Parathyroid adenoma (tissue), 2 donors: Measurements from ENCODE around the gene MTMR12.

Source experiments
- H2AFZ ChIP-seq: fragments of 300-600 bp; sonication (generic); one replicate; pipeline ENCODE4 v1.7.0; 2017; ENCODE audit warnings: antibody characterized with exemption, mild to moderate bottlenecking
- H3K27ac ChIP-seq: fragments of 300-600 bp; sonication (generic); one replicate; pipeline ENCODE4 v1.7.0; 2017
- H3K27me3 ChIP-seq: fragments of 300-600 bp; sonication (generic); one replicate; pipeline ENCODE4 v1.7.0; 2017; ENCODE audit warnings: low read length; ENCODE audit not compliant: control insufficient read depth, insufficient read depth
- H3K36me3 ChIP-seq: fragments of 300-600 bp; sonication (generic); one replicate; pipeline ENCODE4 v1.7.0; 2017; ENCODE audit warnings: low read length; ENCODE audit not compliant: control insufficient read depth, insufficient read depth
- H3K4me1 ChIP-seq: fragments of 300-600 bp; sonication (generic); one replicate; pipeline ENCODE4 v1.7.0; 2017; ENCODE audit warnings: control low read depth
- H3K4me2 ChIP-seq: fragments of 300-600 bp; sonication (generic); one replicate; pipeline ENCODE4 v1.7.0; 2017; ENCODE audit warnings: low read length
- H3K4me3 ChIP-seq: fragments of 300-600 bp; sonication (generic); one replicate; pipeline ENCODE4 v1.7.0; 2017; ENCODE audit warnings: low read depth, low read length
- H3K79me2 ChIP-seq: fragments of 300-600 bp; sonication (generic); one replicate; pipeline ENCODE4 v1.7.0; 2017; ENCODE audit warnings: control low read depth
- H3K9ac ChIP-seq: fragments of 300-600 bp; sonication (generic); one replicate; pipeline ENCODE4 v1.7.0; 2017; ENCODE audit warnings: mild to moderate bottlenecking
- H3K9me3 ChIP-seq: fragments of 300-600 bp; sonication (generic); one replicate; pipeline ENCODE4 v1.7.0; 2017; ENCODE audit warnings: low read length; ENCODE audit not compliant: control insufficient read depth
- CTCF ChIP-seq: fragments of 300-600 bp; sonication (generic); IDR thresholded peaks from one replicate; pipeline ENCODE4 v1.7.0; 2017; ENCODE audit warnings: antibody characterized with exemption, mild to moderate bottlenecking
- donor health status: primary hyperparathyroidism.

The MTMR12 gene

DNA sequence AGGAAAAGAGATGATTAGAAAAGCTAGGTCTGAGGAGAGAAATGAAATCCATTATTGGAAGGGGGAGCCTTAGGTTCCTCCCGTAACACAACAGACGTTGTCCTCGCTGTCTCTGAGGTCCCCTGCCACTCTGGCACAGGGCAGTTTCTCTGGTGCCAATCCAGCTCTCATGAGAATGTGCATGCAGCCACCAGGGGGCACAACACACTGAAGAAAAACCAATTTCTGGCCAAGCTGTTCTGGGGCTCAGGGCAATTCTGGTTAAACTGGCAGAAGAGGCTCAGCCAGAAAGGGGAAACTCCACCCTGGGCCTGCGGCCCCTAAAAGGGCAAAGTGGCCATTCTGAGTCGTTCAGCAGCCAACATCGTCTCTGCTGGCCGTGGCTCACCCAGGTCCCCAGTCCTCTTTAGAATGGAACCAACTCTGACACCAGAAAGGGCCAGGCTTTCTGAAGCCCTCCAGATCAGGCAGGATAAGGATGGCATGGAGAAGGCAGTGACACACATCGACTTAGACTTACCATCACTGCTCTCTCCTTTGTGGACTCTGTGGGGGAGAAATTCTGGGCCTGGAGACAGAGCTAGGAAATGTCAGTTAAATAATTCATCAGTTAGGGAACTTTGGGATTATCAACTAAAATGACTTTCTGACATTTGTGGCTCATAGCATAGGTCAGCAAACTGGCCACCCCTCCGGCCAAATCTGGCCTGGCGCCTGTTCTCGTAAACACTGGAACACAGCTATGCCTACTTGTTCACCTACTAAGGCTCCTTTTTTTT lies 80.1 kb downstream of the MTMR12 start:
- Histone ChIP-seq H3K4me1 (no peaks in the 10 kb centered on the region), H3K27ac (no peak overlapping the region), H3K79me2 (no peaks in the 10 kb centered on the region), H3K9ac (no peak overlapping the region), H3K27me3 (no peaks in the 10 kb centered on the region), H3K9me3 (no peaks in the 10 kb centered on the region), H3K4me3 (no peak overlapping the region), H2AFZ (no peak overlapping the region), H3K4me2 (no peak overlapping the region), H3K36me3 (no peaks in the 10 kb centered on the region)
- peak; percentile 67 for TF ChIP-seq CTCF

DNA sequence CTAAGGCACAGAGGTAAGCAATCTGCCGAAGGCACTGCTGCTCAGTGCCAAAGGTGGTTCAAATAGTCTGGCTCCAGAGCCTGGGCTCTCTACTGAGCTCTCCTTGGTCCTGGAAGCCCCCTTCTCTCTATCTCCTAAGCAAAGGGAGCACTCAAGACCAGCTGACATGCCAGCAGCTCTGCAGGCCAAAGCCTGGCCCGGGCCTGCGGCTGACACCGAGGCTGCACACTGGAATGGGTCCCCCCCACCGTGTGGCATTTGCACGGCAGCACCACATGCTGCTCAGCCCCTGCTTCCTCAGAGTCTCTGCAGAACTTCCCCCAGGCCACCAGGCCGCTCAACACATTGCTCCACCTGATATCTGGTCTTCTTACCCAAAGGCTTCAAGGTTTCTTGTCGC lies 80.8 kb downstream of the MTMR12 start:
- TF ChIP-seq CTCF, result no peak
- Histone ChIP-seq H3K9me3 (no peaks in the 10 kb centered on the region), H3K36me3 (no peaks in the 10 kb centered on the region), H3K79me2 (no peaks in the 10 kb centered on the region), H3K27ac (no peak overlapping the region), H3K9ac (no peak overlapping the region), H2AFZ (no peak overlapping the region), H3K27me3 (no peaks in the 10 kb centered on the region), H3K4me2 (no peak overlapping the region), H3K4me3 (no peak overlapping the region), H3K4me1 (no peaks in the 10 kb centered on the region)

DNA sequence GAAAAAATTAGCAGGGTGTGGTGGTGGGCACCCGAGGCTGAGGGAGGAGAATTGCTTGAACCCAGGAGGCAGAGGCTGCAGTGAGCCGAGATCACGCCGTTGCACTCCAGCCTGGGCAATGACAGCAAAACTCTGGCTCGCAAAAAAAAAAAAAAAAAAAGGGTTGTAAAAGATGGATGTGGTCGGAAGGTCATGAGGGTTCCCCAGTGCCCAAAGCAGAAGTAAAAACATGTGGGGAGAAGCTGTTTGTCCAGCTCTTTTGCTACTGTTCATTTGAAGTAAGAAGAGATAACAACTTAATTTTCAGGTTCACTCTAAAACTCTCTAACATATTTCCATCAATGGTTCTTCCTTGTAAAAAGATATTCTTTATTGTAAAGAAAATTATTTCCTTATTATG lies 81.5 kb downstream of the MTMR12 start:
- Histone ChIP-seq H3K9ac (no peak overlapping the region), H2AFZ (no peak overlapping the region), H3K9me3 (no peaks in the 10 kb centered on the region), H3K79me2 (no peaks in the 10 kb centered on the region), H3K4me2 (no peak overlapping the region), H3K27me3 (no peaks in the 10 kb centered on the region), H3K4me1 (no peaks in the 10 kb centered on the region), H3K27ac (no peak overlapping the region), H3K36me3 (no peaks in the 10 kb centered on the region), H3K4me3 (no peak overlapping the region)
- no peak for TF ChIP-seq CTCF

DNA sequence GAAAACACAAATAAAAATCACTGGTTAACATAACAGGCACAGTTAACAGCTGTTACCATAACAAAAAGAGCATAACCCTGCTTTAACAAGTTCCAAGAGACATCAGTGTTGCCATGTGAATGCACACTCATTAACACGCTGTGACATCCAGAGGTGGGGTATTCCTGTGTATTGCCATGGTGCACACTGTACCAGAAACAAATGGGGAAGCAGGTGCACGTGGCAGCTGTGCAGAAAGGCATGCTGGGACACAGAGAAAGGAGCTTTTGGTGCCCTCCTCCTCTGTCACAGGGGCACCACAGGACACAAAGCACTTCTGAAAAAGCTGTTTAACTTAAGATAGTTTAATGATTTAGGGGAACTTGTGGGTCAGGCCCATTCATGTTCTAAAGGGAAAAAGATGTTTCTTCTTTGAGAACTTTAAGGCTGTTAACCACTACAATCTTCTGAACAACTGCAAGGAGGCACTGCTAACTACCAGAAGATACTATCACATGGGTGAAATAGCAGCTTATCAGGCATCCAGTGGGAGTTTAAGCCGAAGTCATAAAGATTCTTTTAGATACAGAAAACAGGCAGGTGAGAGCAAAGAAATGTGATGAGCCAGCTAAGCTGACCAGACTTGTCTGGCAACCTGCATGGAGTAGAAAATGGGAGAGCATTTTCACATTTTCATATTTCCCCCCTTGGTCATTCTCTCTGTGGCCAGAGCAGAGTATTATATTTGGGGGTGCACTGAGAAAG lies 82.2 kb downstream of the MTMR12 start:
- no peak overlapping the region for H3K27ac ChIP-seq
- no peak for TF ChIP-seq CTCF
- no peak overlapping the region for H3K9ac ChIP-seq
- no peak overlapping the region for H3K4me2 ChIP-seq
- H3K27me3 ChIP-seq, result no peaks in the 10 kb centered on the region
- H3K36me3 ChIP-seq, result no peaks in the 10 kb centered on the region
- no peak overlapping the region for H2AFZ ChIP-seq
- H3K4me1 ChIP-seq, result no peaks in the 10 kb centered on the region
- no peaks in the 10 kb centered on the region for H3K9me3 ChIP-seq
- no peaks in the 10 kb centered on the region for H3K79me2 ChIP-seq
- H3K4me3 ChIP-seq, result no peak overlapping the region
